H1 (cell line): ENCODE measurements around the gene LOXL4. TPM values are rescaled to one million over a fixed set of nuclear protein-coding genes. Genes with fewer than 3 reads are reported as not detected.

Experiments
- CTCF ChIA-PET: fragments of 300-600 bp; sonication (Branson Sonifier 250); formaldehyde crosslinking; loops from one replicate; lab custom pipeline; 2021; ENCODE audit not compliant: partially characterized antibody; lab: Charles Lee
- POLR2A ChIA-PET: fragments of 300-600 bp; sonication (Branson Sonifier 250); formaldehyde crosslinking; loops from one replicate; lab custom pipeline; 2021; ENCODE audit warnings: inconsistent platforms; ENCODE audit not compliant: partially characterized antibody; lab: Charles Lee
- DNase-seq, 2 experiments: peaks; one replicate each; pipeline versions ENCODE4 v3.0.0 to v3.0.0-alpha.2; 2010 to 2022; ENCODE audit warnings: low spot score in 2 of 2, low read depth in 1 of 2, mixed read lengths in 1 of 2
- FAIRE-seq: peaks from 2 replicates; lab custom pipeline; 2011; peaks lifted over from hg19 to GRCh38; lab: Jason Lieb, UNC
- H2AFZ ChIP-seq: 2 replicates; pipeline ENCODE4 v1.8.1; 2012; ENCODE audit warnings: low read length, inconsistent platforms
- H2AK5ac ChIP-seq: 2 replicates; pipeline ENCODE4 v1.6.1; 2013; ENCODE audit warnings: low read depth, low read length
- H2BK120ac ChIP-seq: replicated peaks from 2 replicates; pipeline ENCODE3; 2013; ENCODE audit warnings: low read depth, low read length, inconsistent platforms
- H2BK12ac ChIP-seq: 2 replicates; pipeline ENCODE4 v1.6.1; 2013; ENCODE audit warnings: low read depth, low read length
- H2BK15ac ChIP-seq: 2 replicates; pipeline ENCODE4 v1.6.1; 2013; ENCODE audit warnings: low read length
- H2BK20ac ChIP-seq: 2 replicates; pipeline ENCODE4 v1.6.1; 2013; ENCODE audit warnings: low read length
- H2BK5ac ChIP-seq: 2 replicates; pipeline ENCODE4 v1.6.1; 2013; ENCODE audit warnings: low read depth, low read length
- H3K14ac ChIP-seq: 2 replicates; pipeline ENCODE4 v1.6.1; 2013; ENCODE audit warnings: inconsistent platforms; ENCODE audit not compliant: insufficient read length
- H3K18ac ChIP-seq: 2 replicates; pipeline ENCODE4 v1.6.1; 2013; ENCODE audit warnings: low read length; ENCODE audit errors: extremely low read depth
- H3K23ac ChIP-seq: 2 replicates; pipeline ENCODE4 v1.6.1; 2013; ENCODE audit warnings: inconsistent platforms; ENCODE audit not compliant: insufficient read length
- H3K23me2 ChIP-seq: 2 replicates; pipeline ENCODE4 v1.6.1; 2013; ENCODE audit warnings: low read depth, low read length
- H3K27ac ChIP-seq: 2 replicates; pipeline ENCODE4 v1.6.1; 2011; ENCODE audit warnings: low read depth, low read length, inconsistent platforms
- H3K27me3 ChIP-seq, 4 experiments: replicated peaks in 1 of 4; 1 replicate in 1 of 4; 2 replicates in 3 of 4; pipeline versions ENCODE4 v1.6.1 to v1.8.1; 2011 to 2013; ENCODE audit warnings: low read length in 3 of 4, mild to moderate bottlenecking in 3 of 4, inconsistent platforms in 2 of 4, mixed read lengths in 2 of 4, moderate library complexity in 1 of 4; ENCODE audit not compliant: control insufficient read depth in 3 of 4, insufficient read depth in 3 of 4; ENCODE audit errors: extremely low read depth in 1 of 4
- H3K36me3 ChIP-seq, 4 experiments: 2 replicates each; pipeline versions ENCODE4 v1.6.1 to v1.8.1; 2011 to 2013; ENCODE audit warnings: mild to moderate bottlenecking in 4 of 4, low read length in 3 of 4, moderate library complexity in 2 of 4, control low read depth in 1 of 4, inconsistent platforms in 1 of 4; ENCODE audit not compliant: insufficient read depth in 4 of 4, control insufficient read depth in 2 of 4
- H3K4ac ChIP-seq: replicated peaks from 2 replicates; pipeline ENCODE3; 2013; ENCODE audit warnings: low read length, low read depth, mixed read lengths, inconsistent platforms; ENCODE audit not compliant: insufficient read length
- H3K4me1 ChIP-seq, 4 experiments: replicated peaks in 1 of 4; 1 replicate in 1 of 4; 2 replicates in 3 of 4; pipeline versions ENCODE4 v1.6.1 to v1.8.1; 2011 to 2013; ENCODE audit warnings: low read length in 3 of 4, inconsistent platforms in 2 of 4, mixed read lengths in 1 of 4; ENCODE audit not compliant: insufficient read depth in 4 of 4, control insufficient read depth in 3 of 4
- H3K4me2 ChIP-seq, 2 experiments: 2 replicates each; pipeline versions ENCODE4 v1.6.1 to v1.8.1; 2011 to 2013; ENCODE audit warnings: low read depth in 2 of 2, low read length in 2 of 2, control low read depth in 1 of 2, inconsistent platforms in 1 of 2, mild to moderate bottlenecking in 1 of 2; ENCODE audit not compliant: insufficient read depth in 1 of 2
- H3K4me3 ChIP-seq, 4 experiments: fragments of 200-600, 300-600 bp in 1 of 4; sonication (generic), shearing (Covaris generic), sonication (Bioruptor Twin) in 1 of 4; 2 replicates each; pipeline versions ENCODE4 v1.5.1 to v1.8.1; 2011 to 2016; ENCODE audit warnings: low read length in 4 of 4, low read depth in 3 of 4, control low read depth in 2 of 4, inconsistent platforms in 2 of 4, mild to moderate bottlenecking in 2 of 4, mixed read lengths in 1 of 4, moderate library complexity in 1 of 4; ENCODE audit not compliant: insufficient read depth in 2 of 4; ENCODE audit errors: extremely low read depth in 1 of 4
- H3K56ac ChIP-seq: replicated peaks from 2 replicates; pipeline ENCODE3; 2013; ENCODE audit warnings: low read depth, mild to moderate bottlenecking, mixed read lengths, low read length, inconsistent platforms; ENCODE audit not compliant: insufficient read length
- H3K79me1 ChIP-seq: 2 replicates; pipeline ENCODE4 v1.6.1; 2013; ENCODE audit warnings: low read depth, low read length, control low read depth
- H3K79me2 ChIP-seq, 2 experiments: 2 replicates each; pipeline versions ENCODE4 v1.6.1 to v1.8.1; 2012 to 2013; ENCODE audit warnings: low read length in 2 of 2, mild to moderate bottlenecking in 2 of 2, inconsistent platforms in 1 of 2; ENCODE audit not compliant: insufficient read depth in 2 of 2, control insufficient read depth in 1 of 2
- H3K9ac ChIP-seq, 4 experiments: replicated peaks in 1 of 4; 1 replicate in 1 of 4; 2 replicates in 3 of 4; pipeline versions ENCODE4 v1.6.1 to v1.8.1; 2011 to 2013; ENCODE audit warnings: low read depth in 3 of 4, low read length in 3 of 4, control low read depth in 2 of 4, mild to moderate bottlenecking in 2 of 4, moderate library complexity in 2 of 4, inconsistent platforms in 1 of 4; ENCODE audit errors: extremely low read depth in 1 of 4
- H3K9me3 ChIP-seq, 2 experiments: 2 replicates each; pipeline versions ENCODE4 v1.6.1 to v1.8.1; 2012 to 2013; ENCODE audit warnings: mild to moderate bottlenecking in 2 of 2, moderate library complexity in 2 of 2, control low read depth in 1 of 2, inconsistent platforms in 1 of 2, low read depth in 1 of 2, low read length in 1 of 2, mixed read lengths in 1 of 2; ENCODE audit not compliant: insufficient read depth in 2 of 2
- H4K20me1 ChIP-seq, 2 experiments: replicated peaks in 1 of 2; 2 replicates each; pipeline versions ENCODE3 to v1.8.1; 2011 to 2013; ENCODE audit warnings: inconsistent platforms in 2 of 2, low read length in 2 of 2, mild to moderate bottlenecking in 1 of 2; ENCODE audit not compliant: insufficient read depth in 2 of 2, control insufficient read depth in 1 of 2
- H4K5ac ChIP-seq: 2 replicates; pipeline ENCODE4 v1.6.1; 2013; ENCODE audit warnings: low read length, low read depth, mixed read lengths, inconsistent platforms; ENCODE audit not compliant: insufficient read length
- H4K8ac ChIP-seq: 2 replicates; pipeline ENCODE4 v1.8.0; 2013; ENCODE audit warnings: mild to moderate bottlenecking, moderate library complexity, low read length, inconsistent platforms; ENCODE audit not compliant: insufficient read depth; ENCODE audit errors: extremely low read depth
- H4K91ac ChIP-seq: replicated peaks from 2 replicates; pipeline ENCODE3; 2013; ENCODE audit warnings: low read length, mixed read lengths, inconsistent platforms; ENCODE audit not compliant: insufficient read length
- CBX5 ChIP-seq: fragments of 300-800, 300-1000 bp; sonication (generic); IDR thresholded peaks from 2 replicates; pipeline ENCODE4 v1.7.1; 2016; ENCODE audit warnings: antibody characterized with exemption, low read length, low read depth
- EGR1 ChIP-seq: IDR thresholded peaks from 2 replicates; pipeline ENCODE4 v1.6.1; 2011; ENCODE audit warnings: low read depth, low read length, borderline replicate concordance
- GTF2F1 ChIP-seq: IDR thresholded peaks from 2 replicates; pipeline ENCODE4 v1.6.1; 2012; ENCODE audit warnings: low read depth, low read length, improper control_type of control experiment, borderline replicate concordance
- HDAC2 ChIP-seq, 2 experiments: fragments of 300-600 bp in 1 of 2; sonication (generic) in 1 of 2; IDR thresholded peaks; 2 replicates each; pipeline ENCODE4 v1.6.1; 2011 to 2012; ENCODE audit warnings: low read depth in 2 of 2, low read length in 2 of 2, mild to moderate bottlenecking in 2 of 2, moderate library complexity in 2 of 2, borderline replicate concordance in 1 of 2, inconsistent platforms in 1 of 2
- JUND ChIP-seq: IDR thresholded peaks from 2 replicates; pipeline ENCODE4 v1.6.1; 2011; ENCODE audit warnings: mild to moderate bottlenecking, improper control_type of control experiment, low read length
- KDM1A ChIP-seq: fragments of 200-600, 300-600 bp; sonication (generic); IDR thresholded peaks from 2 replicates; pipeline ENCODE4 v1.7.1; 2016; ENCODE audit warnings: mild to moderate bottlenecking, low read length, borderline replicate concordance
- MAFK ChIP-seq: IDR thresholded peaks from 2 replicates; pipeline ENCODE4 v1.6.1; 2012; ENCODE audit warnings: low read depth, mild to moderate bottlenecking, improper control_type of control experiment, low read length
- NRF1 ChIP-seq: IDR thresholded peaks from 2 replicates; pipeline ENCODE4 v1.6.1; 2011; ENCODE audit warnings: mild to moderate bottlenecking, low read depth, low read length, improper control_type of control experiment
- ZNF274 ChIP-seq: IDR thresholded peaks from 2 replicates; pipeline ENCODE4 v1.7.0; 2012; ENCODE audit warnings: low read length, borderline replicate concordance; ENCODE audit errors: extremely low read depth
- WGBS, 2 experiments: shearing (Covaris generic) in 1 of 2; methylation state at CpG; one replicate each; pipeline versions ENCODE4 v1.1.6 to v1.1.7; 2013 to 2015; ENCODE audit warnings: low lambda C conversion rate in 2 of 2, mixed read lengths in 2 of 2, inconsistent platforms in 1 of 2, low coverage in 1 of 2, missing lambda C conversion rate in 1 of 2; ENCODE audit not compliant: insufficient replicate concordance in 2 of 2, insufficient coverage in 1 of 2, insufficient read length in 1 of 2; ENCODE audit errors: extremely low coverage in 1 of 2, missing lambda C conversion rate in 1 of 2; 5-methylcytosine and 5-hydroxymethylcytosine counted together
- polyA plus RNA-seq, 7 experiments: library from polyadenylated mRNA; depleted of rRNA in 3 of 7; stranded (reverse) in 5 of 7; unstranded in 2 of 7; fragments of >200 nt in 5 of 7; fragments of 200-250 nt in 2 of 7; gene quantifications; 1 replicate in 5 of 7; 2 replicates in 1 of 7; 4 replicates in 1 of 7; pipeline versions ENCODE4 v1.2.1 to v1.2.3, GENCODE V29; 2011 to 2013; ENCODE audit warnings: missing spikeins in 2 of 7, mixed read lengths in 2 of 7
- total RNA-seq: library from RNA; stranded (reverse); fragmentation: NEBNext Ultra II Directional; extraction: Animal tissue kit (Norgen Biotek cat#: 25700); gene quantifications from 2 replicates; pipeline ENCODE4 v1.2.1, GENCODE V29; 2021
- TF ChIP-seq, protein P1 (sequence below): IDR thresholded peaks from 2 replicates; pipeline ENCODE4 v1.6.1; 2012; ENCODE audit warnings: inconsistent platforms

LOXL4 gene
- total and polyA plus RNA-seq, 2 of the 8 experiments (the other 6 are each of a cell fraction or from before 2014, with no cell fraction given): 0.13 to 0.27 TPM

DNA sequence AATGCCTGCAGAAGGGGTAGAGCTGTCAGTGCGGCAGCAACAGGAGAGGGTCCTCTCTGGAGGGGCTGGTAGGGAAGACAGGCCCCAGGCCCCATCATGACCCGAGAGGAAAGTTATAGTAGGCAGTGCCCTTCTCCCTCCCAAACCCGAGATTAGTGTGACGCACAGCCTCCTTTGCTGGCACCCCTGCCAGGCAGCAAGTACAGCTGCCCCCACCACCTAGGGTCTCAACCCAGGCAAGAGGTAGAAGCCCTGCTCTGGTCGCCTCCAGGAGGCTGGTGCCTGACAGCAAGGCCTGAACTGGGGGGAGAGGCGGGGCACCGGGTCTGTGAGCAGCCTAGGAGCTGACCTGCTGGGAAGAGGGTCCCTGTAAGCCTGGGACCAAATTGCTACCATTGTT is 15.5 kb downstream of the LOXL4 start:
- no peak for DNase-seq
- H4K91ac ChIP-seq: no peak overlapping the region
- TF ChIP-seq JUND (no peak), KDM1A (no peak), EGR1 (no peak), NRF1 (no peak), HDAC2 (IDR thresholded peaks at IDR 0.05; ENCODE audit: borderline replicate concordance in 1 of 2, low read depth in 2 of 2, low read length in 2 of 2) (no peak), GTF2F1 (no peak), MAFK (no peak), ZNF274 (no peak), CBX5 (no peak)
- TF ChIP-seq, protein P1, sequence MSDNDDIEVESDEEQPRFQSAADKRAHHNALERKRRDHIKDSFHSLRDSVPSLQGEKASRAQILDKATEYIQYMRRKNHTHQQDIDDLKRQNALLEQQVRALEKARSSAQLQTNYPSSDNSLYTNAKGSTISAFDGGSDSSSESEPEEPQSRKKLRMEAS: no peak
- TF ChIP-seq, all 59 proteins: peak for 0
- Histone ChIP-seq H3K56ac (no peak overlapping the region), H3K79me2 (no peaks in the 10 kb centered on the region), H2BK120ac (no peak overlapping the region), H2AK5ac (no peak overlapping the region), H3K27me3 (no peaks in the 10 kb centered on the region), H2BK5ac (no peak overlapping the region), H2BK20ac (no peak overlapping the region), H3K27ac (no peak overlapping the region), H3K4me1 (peaks cover 0 to 5% (median under 1%) of the 10 kb centered on the region in 4 experiments; a peak in 3 of 7 replicates), H3K18ac (no peak overlapping the region), H3K4ac (no peak overlapping the region), H3K36me3 (no peaks in the 10 kb centered on the region; a peak in 1 of 8 replicates), H2BK12ac (no peak overlapping the region), H3K4me3 (no peak overlapping the region), H3K9ac (no peak overlapping the region), H2AFZ (no peak overlapping the region), H3K4me2 (no peak overlapping the region), H2BK15ac (no peak overlapping the region), H4K5ac (no peak overlapping the region), H3K9me3 (no peaks in the 10 kb centered on the region), H3K23me2 (no peaks in the 10 kb centered on the region), H3K23ac (no peak overlapping the region), H3K14ac (no peak overlapping the region), H4K20me1 (no peaks in the 10 kb centered on the region), H3K79me1 (no peaks in the 10 kb centered on the region), H4K8ac (no peak overlapping the region)
- POLR2A ChIA-PET: interaction anchor here (2.0 kb wide), 1 partner anchor 10 kb away, joined by 6 read pairs; no protein-coding TSS in a partner anchor
- CTCF ChIA-PET: interaction anchor here (0.9 to 6.8 kb wide), 4 partner anchors 9 to 61 kb away, joined by 3 to 40 read pairs (median 10); no protein-coding TSS in a partner anchor
- no peak for FAIRE-seq
- 81% methylated on average over 6 of the region's 7 CpGs; no CpG with 5 or more reads in 1 of the 2 experiments for WGBS, 2 experiments
